ENCODE results near the gene RAD51B. TPM values are rescaled to one million over a fixed set of nuclear protein-coding genes. Genes with fewer than 3 reads are reported as not detected.

RAD51B gene
- total and polyA plus RNA-seq, 2 of the 13 experiments (the other 11 are each of a cell fraction or from before 2014, with no cell fraction given): 7.0 to 9.5 TPM

DNA sequence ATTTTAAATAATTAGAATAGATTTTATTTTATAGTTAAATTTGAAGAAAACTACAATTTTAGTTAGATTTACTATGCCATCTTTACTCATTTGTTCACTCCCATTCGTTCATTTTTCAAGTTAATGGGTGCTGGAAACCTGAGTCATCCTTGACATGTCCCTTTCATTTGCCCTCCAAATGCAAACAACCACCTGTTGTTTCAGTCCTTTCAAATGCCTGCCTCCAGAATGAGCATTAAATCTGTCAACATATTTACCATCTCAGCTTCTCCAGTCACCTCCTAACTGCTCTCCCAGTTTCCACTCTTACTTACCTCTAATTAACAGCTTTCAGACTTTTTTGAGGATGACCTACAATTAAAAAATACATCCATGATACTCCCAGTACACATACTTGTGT, 375.5 kb downstream of the RAD51B start (continued):
- no peak for TF ChIP-seq GZF1 (CRISPR knock-in tag; IDR thresholded peaks at IDR 0.05)
- TF ChIP-seq, protein P1, sequence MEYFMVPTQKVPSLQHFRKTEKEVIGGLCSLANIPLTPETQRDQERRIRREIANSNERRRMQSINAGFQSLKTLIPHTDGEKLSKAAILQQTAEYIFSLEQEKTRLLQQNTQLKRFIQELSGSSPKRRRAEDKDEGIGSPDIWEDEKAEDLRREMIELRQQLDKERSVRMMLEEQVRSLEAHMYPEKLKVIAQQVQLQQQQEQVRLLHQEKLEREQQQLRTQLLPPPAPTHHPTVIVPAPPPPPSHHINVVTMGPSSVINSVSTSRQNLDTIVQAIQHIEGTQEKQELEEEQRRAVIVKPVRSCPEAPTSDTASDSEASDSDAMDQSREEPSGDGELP (IDR thresholded peaks at IDR 0.05; ENCODE audit: borderline replicate concordance, low read depth): peak; percentile 20; the same call in 1 of the 2 replicates
- no peak for TF ChIP-seq ZNF180 (CRISPR knock-in tag; IDR thresholded peaks at IDR 0.05; ENCODE audit: borderline replicate concordance, low read depth)
- no peak for TF ChIP-seq ARNT (IDR thresholded peaks at IDR 0.05)
- TF ChIP-seq PAF1 (CRISPR knock-in tag; IDR thresholded peaks at IDR 0.05): no peak
- TF ChIP-seq, protein P2, sequence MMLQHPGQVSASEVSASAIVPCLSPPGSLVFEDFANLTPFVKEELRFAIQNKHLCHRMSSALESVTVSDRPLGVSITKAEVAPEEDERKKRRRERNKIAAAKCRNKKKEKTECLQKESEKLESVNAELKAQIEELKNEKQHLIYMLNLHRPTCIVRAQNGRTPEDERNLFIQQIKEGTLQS (CRISPR knock-in tag; IDR thresholded peaks at IDR 0.05): peak; percentile 37; the same call in 1 of the 2 replicates
- no peak for TF ChIP-seq NONO (IDR thresholded peaks at IDR 0.05)
- no peak for TF ChIP-seq NONO (CRISPR knock-in tag; conservative IDR thresholded peaks at IDR 0.05)
- no peak for TF ChIP-seq IKZF4 (CRISPR knock-in tag; IDR thresholded peaks at IDR 0.05; ENCODE audit: borderline replicate concordance, low read depth, not compliant biosample characterization)
- TF ChIP-seq ZNF749 (CRISPR knock-in tag; IDR thresholded peaks at IDR 0.05; ENCODE audit: borderline replicate concordance): no peak
- no peak for TF ChIP-seq ZFP36L1 (CRISPR knock-in tag; IDR thresholded peaks at IDR 0.05)
- no peak for TF ChIP-seq SRSF4 (IDR thresholded peaks at IDR 0.05; ENCODE audit: low read depth, low read length, poor library complexity, severe bottlenecking)
- TF ChIP-seq SRSF9 (IDR thresholded peaks at IDR 0.05; ENCODE audit: borderline replicate concordance, insufficient read depth, low read depth, low read length, poor library complexity, severe bottlenecking): no peak
- TF ChIP-seq, protein P3, sequence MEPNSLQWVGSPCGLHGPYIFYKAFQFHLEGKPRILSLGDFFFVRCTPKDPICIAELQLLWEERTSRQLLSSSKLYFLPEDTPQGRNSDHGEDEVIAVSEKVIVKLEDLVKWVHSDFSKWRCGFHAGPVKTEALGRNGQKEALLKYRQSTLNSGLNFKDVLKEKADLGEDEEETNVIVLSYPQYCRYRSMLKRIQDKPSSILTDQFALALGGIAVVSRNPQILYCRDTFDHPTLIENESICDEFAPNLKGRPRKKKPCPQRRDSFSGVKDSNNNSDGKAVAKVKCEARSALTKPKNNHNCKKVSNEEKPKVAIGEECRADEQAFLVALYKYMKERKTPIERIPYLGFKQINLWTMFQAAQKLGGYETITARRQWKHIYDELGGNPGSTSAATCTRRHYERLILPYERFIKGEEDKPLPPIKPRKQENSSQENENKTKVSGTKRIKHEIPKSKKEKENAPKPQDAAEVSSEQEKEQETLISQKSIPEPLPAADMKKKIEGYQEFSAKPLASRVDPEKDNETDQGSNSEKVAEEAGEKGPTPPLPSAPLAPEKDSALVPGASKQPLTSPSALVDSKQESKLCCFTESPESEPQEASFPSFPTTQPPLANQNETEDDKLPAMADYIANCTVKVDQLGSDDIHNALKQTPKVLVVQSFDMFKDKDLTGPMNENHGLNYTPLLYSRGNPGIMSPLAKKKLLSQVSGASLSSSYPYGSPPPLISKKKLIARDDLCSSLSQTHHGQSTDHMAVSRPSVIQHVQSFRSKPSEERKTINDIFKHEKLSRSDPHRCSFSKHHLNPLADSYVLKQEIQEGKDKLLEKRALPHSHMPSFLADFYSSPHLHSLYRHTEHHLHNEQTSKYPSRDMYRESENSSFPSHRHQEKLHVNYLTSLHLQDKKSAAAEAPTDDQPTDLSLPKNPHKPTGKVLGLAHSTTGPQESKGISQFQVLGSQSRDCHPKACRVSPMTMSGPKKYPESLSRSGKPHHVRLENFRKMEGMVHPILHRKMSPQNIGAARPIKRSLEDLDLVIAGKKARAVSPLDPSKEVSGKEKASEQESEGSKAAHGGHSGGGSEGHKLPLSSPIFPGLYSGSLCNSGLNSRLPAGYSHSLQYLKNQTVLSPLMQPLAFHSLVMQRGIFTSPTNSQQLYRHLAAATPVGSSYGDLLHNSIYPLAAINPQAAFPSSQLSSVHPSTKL (CRISPR knock-in tag; IDR thresholded peaks at IDR 0.05): peak; percentile 78
- no peak for TF ChIP-seq CBFB (CRISPR knock-in tag; IDR thresholded peaks at IDR 0.05)
- TF ChIP-seq, protein P4, sequence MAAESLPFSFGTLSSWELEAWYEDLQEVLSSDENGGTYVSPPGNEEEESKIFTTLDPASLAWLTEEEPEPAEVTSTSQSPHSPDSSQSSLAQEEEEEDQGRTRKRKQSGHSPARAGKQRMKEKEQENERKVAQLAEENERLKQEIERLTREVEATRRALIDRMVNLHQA (CRISPR knock-in tag; IDR thresholded peaks at IDR 0.05): no peak
- TF ChIP-seq, protein P5, sequence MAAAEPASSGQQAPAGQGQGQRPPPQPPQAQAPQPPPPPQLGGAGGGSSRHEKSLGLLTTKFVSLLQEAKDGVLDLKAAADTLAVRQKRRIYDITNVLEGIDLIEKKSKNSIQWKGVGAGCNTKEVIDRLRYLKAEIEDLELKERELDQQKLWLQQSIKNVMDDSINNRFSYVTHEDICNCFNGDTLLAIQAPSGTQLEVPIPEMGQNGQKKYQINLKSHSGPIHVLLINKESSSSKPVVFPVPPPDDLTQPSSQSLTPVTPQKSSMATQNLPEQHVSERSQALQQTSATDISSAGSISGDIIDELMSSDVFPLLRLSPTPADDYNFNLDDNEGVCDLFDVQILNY (CRISPR knock-in tag; conservative IDR thresholded peaks at IDR 0.05): no peak
- TF ChIP-seq, protein P6, sequence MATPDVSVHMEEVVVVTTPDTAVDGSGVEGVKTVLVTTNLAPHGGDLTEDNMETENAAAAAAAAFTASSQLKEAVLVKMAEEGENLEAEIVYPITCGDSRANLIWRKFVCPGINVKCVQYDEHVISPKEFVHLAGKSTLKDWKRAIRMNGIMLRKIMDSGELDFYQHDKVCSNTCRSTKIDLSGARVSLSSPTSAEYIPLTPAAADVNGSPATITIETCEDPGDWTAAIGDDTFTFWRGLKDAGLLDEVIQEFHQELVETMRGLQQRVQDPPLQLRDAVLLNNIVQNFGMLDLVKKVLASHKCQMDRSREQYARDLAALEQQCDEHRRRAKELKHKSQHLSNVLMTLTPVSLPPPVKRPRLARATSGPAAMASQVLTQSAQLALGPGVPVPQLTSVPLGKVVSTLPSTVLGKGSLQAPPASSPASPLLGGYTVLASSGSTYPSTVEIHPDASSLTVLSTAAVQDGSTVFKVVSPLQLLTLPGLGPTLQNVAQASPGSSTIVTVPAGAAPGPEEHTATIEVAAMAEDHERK (CRISPR knock-in tag; IDR thresholded peaks at IDR 0.05; ENCODE audit: low read depth): no peak
- no peak for TF ChIP-seq ZNF562 (CRISPR knock-in tag; IDR thresholded peaks at IDR 0.05; ENCODE audit: borderline replicate concordance)
- no peak for TF ChIP-seq RNF2 (conservative IDR thresholded peaks at IDR 0.05; ENCODE audit: low read depth)
- TF ChIP-seq TCF7 (IDR thresholded peaks at IDR 0.05; ENCODE audit: low read depth): peak; percentile 47; the same call in 1 of the 2 replicates
- no peak for TF ChIP-seq HNRNPH1 (optimal IDR thresholded peaks at IDR 0.05; ENCODE audit: low read depth, low read length)
- TF ChIP-seq SMAD3 (CRISPR knock-in tag; IDR thresholded peaks at IDR 0.05): no peak
- peak; percentile 31; the same call in 1 of the 2 replicates for TF ChIP-seq FOXK1 (CRISPR knock-in tag; IDR thresholded peaks at IDR 0.05; ENCODE audit: borderline replicate concordance, low read depth)

Data from HepG2 (cell line).